ENCODE measurements around the gene ZNF467. TPM values are rescaled to one million over a fixed set of nuclear protein-coding genes. Genes with fewer than 3 reads are reported as not detected.

Gene ZNF467
- total and polyA plus RNA-seq, 9 donors = 2.3 to 23.7 (median 11.4) TPM

- Histone ChIP-seq H3K9me3 (no peaks in the 10 kb centered on the region), H3K27me3 (no peaks in the 10 kb centered on the region), H3K36me3 (no peaks in the 10 kb centered on the region), H3K4me1 (ENCODE audit: insufficient read depth) (no peaks in the 10 kb centered on the region), H3K27ac (no peak overlapping the region), H3K4me3 (no peak overlapping the region)
- TF ChIP-seq CTCF (IDR thresholded peaks at IDR 0.05) = no peak
- no peak for TF ChIP-seq POLR2A (IDR thresholded peaks at IDR 0.05)
- no peak for TF ChIP-seq EP300 (IDR thresholded peaks at IDR 0.05)
- intact Hi-C loops (cut with DNase I) = no loop called here
- DNase-seq = no peak
- WGBS, 3 donors = 45 to 49% (median 48%) methylated on average over 11 of the region's 11 CpGs
Observed at GRCh38 chr7:149788300-149788851, 15.0 kb upstream of the ZNF467 start.

GRCh38 chr7:149787428-149788299 lies 14.3 kb upstream of the ZNF467 start:
- no peak for DNase-seq
- H3K9me3 ChIP-seq = no peaks in the 10 kb centered on the region
- WGBS, 3 donors = 20 to 50% (median 38%) methylated on average over 28 to 35 of the region's 35 CpGs
- H3K27me3 ChIP-seq = no peaks in the 10 kb centered on the region
- no peaks in the 10 kb centered on the region for H3K4me1 ChIP-seq (ENCODE audit: insufficient read depth)
- intact Hi-C loops (cut with DNase I) = no loop called here
- TF ChIP-seq CTCF (IDR thresholded peaks at IDR 0.05) (no peak), EP300 (IDR thresholded peaks at IDR 0.05) (no peak), POLR2A (IDR thresholded peaks at IDR 0.05) (no peak)
- no peak overlapping the region for H3K27ac ChIP-seq
- H3K36me3 ChIP-seq = no peaks in the 10 kb centered on the region
- no peak overlapping the region for H3K4me3 ChIP-seq

- H3K27me3 ChIP-seq = no peaks in the 10 kb centered on the region
- DNase-seq = no peak
- H3K4me3 ChIP-seq = no peak overlapping the region
- 85 to 88% (median 86%) methylated on average over 9 of the region's 9 CpGs for WGBS, 3 donors
- H3K9me3 ChIP-seq = no peaks in the 10 kb centered on the region
- no peaks in the 10 kb centered on the region for H3K36me3 ChIP-seq
- H3K4me1 ChIP-seq (ENCODE audit: insufficient read depth) = no peaks in the 10 kb centered on the region
- intact Hi-C loops (cut with DNase I) = no loop called here
- no peak overlapping the region for H3K27ac ChIP-seq
- TF ChIP-seq EP300 (IDR thresholded peaks at IDR 0.05) (no peak), CTCF (IDR thresholded peaks at IDR 0.05) (no peak), POLR2A (IDR thresholded peaks at IDR 0.05) (no peak)
Observed at GRCh38 chr7:149785983-149786382, 12.6 kb upstream of the ZNF467 start.

- intact Hi-C loops (cut with DNase I) = no loop called here
- no peaks in the 10 kb centered on the region for H3K27me3 ChIP-seq
- H3K4me1 ChIP-seq (ENCODE audit: insufficient read depth) = no peaks in the 10 kb centered on the region
- no peaks in the 10 kb centered on the region for H3K36me3 ChIP-seq
- WGBS, 3 donors = 88 to 96% (median 91%) methylated on average over 15 of the region's 15 CpGs
- no peaks in the 10 kb centered on the region for H3K9me3 ChIP-seq
- DNase-seq = no peak
- TF ChIP-seq EP300 (IDR thresholded peaks at IDR 0.05) = no peak
- no peak for TF ChIP-seq CTCF (IDR thresholded peaks at IDR 0.05)
- TF ChIP-seq POLR2A (IDR thresholded peaks at IDR 0.05) = no peak
- H3K27ac ChIP-seq = no peak overlapping the region
- no peak overlapping the region for H3K4me3 ChIP-seq
Observed at GRCh38 chr7:149785402-149785801, 12.0 kb upstream of the ZNF467 start.

Measured in ovary (tissue), 9 donors.